Retinal pigment epithelial cell (primary cell): ENCODE measurements around the gene ZNF440.
"Not testable (repeated sequence)": the region's sequence is repeated elsewhere in the genome, so short reads cannot be mapped to it uniquely, and the experiment has no call there.

ENCODE experiments used
- DNase-seq: peaks from one replicate; pipeline ENCODE4 v3.0.0-alpha.2; 2010; ENCODE audit warnings: low read depth
- H3K4me3 ChIP-seq: 2 replicates; pipeline ENCODE4 v1.5.1; 2011; ENCODE audit warnings: mild to moderate bottlenecking, low read length, control low read depth, moderate library complexity
- TF ChIP-seq, protein P1 (sequence below): conservative IDR thresholded peaks from 2 replicates; pipeline ENCODE4 v1.5.1; 2011; ENCODE audit warnings: low read depth, low read length, control low read depth, inconsistent platforms

ZNF440 gene

DNA sequence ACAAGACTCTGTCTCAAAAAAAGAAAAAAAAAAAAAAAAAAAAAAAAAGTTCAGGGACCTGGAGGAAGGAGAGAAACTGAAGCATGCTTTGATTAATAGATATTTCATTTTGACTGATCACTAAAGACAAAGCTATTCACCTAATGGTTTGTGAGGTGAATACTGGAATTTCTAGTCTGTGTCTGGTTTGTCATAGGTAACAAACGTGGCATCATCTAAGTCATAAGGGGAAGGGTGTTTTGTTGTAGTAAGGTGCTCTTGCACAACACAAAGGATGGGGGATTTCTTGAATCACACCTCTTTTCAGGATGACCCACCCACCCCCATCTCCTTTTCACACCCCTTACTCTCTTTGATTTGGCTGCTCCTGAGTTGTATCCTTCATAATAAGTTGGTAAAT is 59.7 kb downstream of the ZNF440 start:
- H3K4me3 ChIP-seq, result no peak overlapping the region
- DNase-seq, result no peak
- TF ChIP-seq, protein P1, sequence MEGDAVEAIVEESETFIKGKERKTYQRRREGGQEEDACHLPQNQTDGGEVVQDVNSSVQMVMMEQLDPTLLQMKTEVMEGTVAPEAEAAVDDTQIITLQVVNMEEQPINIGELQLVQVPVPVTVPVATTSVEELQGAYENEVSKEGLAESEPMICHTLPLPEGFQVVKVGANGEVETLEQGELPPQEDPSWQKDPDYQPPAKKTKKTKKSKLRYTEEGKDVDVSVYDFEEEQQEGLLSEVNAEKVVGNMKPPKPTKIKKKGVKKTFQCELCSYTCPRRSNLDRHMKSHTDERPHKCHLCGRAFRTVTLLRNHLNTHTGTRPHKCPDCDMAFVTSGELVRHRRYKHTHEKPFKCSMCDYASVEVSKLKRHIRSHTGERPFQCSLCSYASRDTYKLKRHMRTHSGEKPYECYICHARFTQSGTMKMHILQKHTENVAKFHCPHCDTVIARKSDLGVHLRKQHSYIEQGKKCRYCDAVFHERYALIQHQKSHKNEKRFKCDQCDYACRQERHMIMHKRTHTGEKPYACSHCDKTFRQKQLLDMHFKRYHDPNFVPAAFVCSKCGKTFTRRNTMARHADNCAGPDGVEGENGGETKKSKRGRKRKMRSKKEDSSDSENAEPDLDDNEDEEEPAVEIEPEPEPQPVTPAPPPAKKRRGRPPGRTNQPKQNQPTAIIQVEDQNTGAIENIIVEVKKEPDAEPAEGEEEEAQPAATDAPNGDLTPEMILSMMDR, result no peak

DNA sequence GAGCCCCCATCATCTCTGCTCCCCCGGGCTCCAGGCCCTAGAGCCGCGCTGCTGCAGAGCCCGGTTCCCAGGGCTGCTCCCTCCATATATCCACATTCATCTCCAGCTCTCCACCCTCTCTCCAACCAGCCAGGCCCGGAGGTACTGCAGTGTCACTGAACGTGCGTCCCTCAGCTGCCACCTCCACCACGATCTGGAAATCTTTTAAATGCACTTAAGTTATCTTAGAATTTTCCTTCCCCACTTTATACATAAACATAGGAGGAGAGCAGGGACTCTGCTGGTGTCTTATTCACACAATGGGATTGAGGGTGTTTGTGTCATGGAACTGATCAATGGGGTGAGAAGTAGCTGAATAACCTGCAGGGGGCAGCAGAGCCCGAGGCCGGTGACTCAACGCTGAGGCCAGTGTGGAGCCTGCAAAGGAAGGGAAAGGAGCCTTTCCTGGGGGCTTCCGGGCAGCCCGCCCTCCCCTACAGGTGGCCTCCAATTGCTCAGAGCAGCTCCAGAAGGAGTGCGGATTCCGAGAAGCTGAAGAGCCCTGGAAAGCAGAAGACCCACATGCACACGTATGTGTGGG is 65.7 kb downstream of the ZNF440 start:
- DNase-seq, H3K4me3 ChIP-seq: not testable (repeated sequence)

DNA sequence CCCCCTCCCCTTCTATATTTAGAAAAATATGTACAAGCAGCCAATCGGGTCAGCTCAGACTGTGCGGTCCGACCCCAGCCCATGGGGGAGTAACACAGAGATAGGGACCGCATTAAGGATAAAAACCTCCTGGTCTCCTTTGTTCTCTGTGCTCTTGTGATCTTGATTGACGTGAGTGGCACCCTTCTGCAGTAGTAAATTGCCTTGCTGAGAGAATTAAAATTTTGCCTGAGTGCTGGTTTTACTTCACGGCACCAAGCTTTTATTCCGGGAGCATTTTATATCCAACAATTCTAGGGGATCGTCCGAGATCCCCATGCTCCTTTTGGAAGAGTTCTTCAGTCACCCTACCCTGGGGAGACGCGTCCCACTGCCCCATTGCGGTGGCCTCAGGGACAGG is 66.5 kb downstream of the ZNF440 start:
- TF ChIP-seq, protein P1, result no peak
- DNase-seq, result no peak
- H3K4me3 ChIP-seq, result no peak overlapping the region

DNA sequence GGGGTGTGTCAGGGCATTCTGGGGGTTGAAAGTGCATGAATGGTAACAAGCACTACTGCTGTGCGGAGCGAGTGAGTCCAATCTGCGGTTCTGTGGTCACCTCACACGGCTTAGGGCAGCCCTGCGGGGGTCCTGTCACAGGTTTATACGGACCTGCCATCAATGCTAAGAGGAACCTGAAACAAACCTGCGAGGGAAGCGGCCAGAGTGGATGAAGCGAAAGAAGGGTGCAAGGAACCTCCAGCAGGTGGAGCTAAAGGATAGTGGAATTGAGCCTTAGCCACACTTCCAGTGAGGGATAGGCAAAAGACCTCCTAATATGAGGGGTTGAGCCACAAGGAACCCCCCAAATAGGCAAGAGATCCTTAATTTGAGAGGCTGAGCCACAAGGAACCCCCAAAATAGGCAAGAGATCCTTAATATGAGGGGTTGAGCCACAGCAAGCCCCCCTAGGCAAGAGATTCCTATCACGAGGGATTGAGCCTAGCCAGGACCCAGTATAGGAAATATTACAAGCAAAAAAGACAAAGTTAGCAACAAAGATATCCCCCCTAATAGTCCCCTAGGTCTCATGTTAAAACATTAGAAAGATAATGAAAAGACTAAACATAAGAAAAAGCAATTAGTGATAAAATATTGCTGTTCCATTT is 67.2 kb downstream of the ZNF440 start:
- DNase-seq, result no peak
- H3K4me3 ChIP-seq, result no peak overlapping the region
- TF ChIP-seq, protein P1, result peak; percentile 74

DNA sequence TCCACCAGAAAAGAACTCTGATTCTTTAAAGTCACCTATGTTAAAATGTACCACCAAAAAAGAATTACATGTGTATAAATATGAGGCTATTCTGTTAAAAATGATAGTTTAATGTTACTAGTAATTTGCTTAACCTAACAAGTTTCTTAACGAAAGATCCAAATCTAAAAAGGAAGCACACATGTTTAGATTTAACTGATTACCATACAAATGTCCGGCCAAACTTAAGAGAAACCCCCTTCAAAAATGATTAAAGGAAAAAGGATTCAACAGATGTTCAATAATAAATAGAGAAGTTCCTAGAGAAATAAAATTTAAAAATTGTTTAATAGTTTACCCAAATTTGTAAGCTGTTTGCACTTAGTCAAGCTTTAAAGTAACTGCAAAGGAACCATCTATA is 68.5 kb downstream of the ZNF440 start:
- no peak overlapping the region for H3K4me3 ChIP-seq
- TF ChIP-seq, protein P1, result no peak
- DNase-seq, result no peak
